T-helper 1 cell treated with Interleukin-12 subunit alpha and Interleukin-12 subunit beta and Interleukin-4 antibody, amounts not matched to agents 30 ng/mL and 1 ng/mL, for 36 hours (primary cell): Measurements from ENCODE around the gene H2BK1. TPM values are rescaled to one million over a fixed set of nuclear protein-coding genes. Genes with fewer than 3 reads are reported as not detected.

Source experiments
- intact Hi-C: fragments of 100-400 bp; cut with micrococcal nuclease; formaldehyde crosslinking; loops from one replicate; pipeline ENCODE4 v1.15.1; 2024
- total RNA-seq: library from RNA; stranded (reverse); gene quantifications from 2 replicates; pipeline ENCODE4 v1.2.3, GENCODE V29; 2022

H2BK1 gene
- total RNA-seq, 1 donor from 2014 or later, result 0.66 TPM

- intact Hi-C loops, result loop anchor here (1.0 to 5.0 kb wide), 10 partner anchors 11 to 1608 kb away; partner anchors contain the start of genes ABCB8, NUB1, RHEB and TMUB1
Measured at GRCh38 chr7:151232917-151233701, 22.8 kb upstream of the H2BK1 start.

GRCh38 chr7:151232091-151232916 lies 22.0 kb upstream of the H2BK1 start, which contains the start of gene CHPF2:
TSS of gene CHPF2 (plus strand) at chr7:151232483. CDS start at chr7:151234012, 1,529 bp downstream.
- intact Hi-C loops, result loop anchor here (1.0 to 5.0 kb wide), 10 partner anchors 12 to 1608 kb away; partner anchors contain the start of genes ABCB8, NUB1, RHEB and TMUB1

GRCh38 chr7:151231080-151231479 lies 20.8 kb upstream of the H2BK1 start:
- intact Hi-C loops, result loop anchor here (5.0 kb wide), 1 partner anchor 401 kb away; no protein-coding TSS in a partner anchor

- intact Hi-C loops, result loop anchor here (5.0 kb wide), 1 partner anchor 1512 kb away; no protein-coding TSS in a partner anchor
Measured at GRCh38 chr7:151229249-151229648, 19.0 kb upstream of the H2BK1 start.

GRCh38 chr7:151228024-151228866 lies 18.0 kb upstream of the H2BK1 start:
- intact Hi-C loops, result loop anchor here (5.0 kb wide), 1 partner anchor 1511 kb away; no protein-coding TSS in a partner anchor

GRCh38 chr7:151226875-151227782 lies 16.8 kb upstream of the H2BK1 start, which contains the start of gene ABCF2:
TSS of gene ABCF2 (minus strand) at chr7:151227205. CDS start at chr7:151226458, 747 bp downstream.
- intact Hi-C loops, result loop anchor here (1.0 to 5.0 kb wide), 14 partner anchors 17 to 1510 kb away; partner anchors contain the start of genes ABCB8, ATP6V0E2, NUB1 and TMUB1

- intact Hi-C loops, result loop anchor here (5.0 kb wide), 1 partner anchor 1509 kb away; no protein-coding TSS in a partner anchor
Measured at GRCh38 chr7:151226560-151226874, 16.2 kb upstream of the H2BK1 start.

- intact Hi-C loops, result loop anchor here (5.0 kb wide), 1 partner anchor 1509 kb away; no protein-coding TSS in a partner anchor
Measured at GRCh38 chr7:151225948-151226510, 15.7 kb upstream of the H2BK1 start.

- intact Hi-C loops, result no loop called here
Measured at GRCh38 chr7:151223728-151224127, 13.4 kb upstream of the H2BK1 start.

GRCh38 chr7:151218170-151218569 lies 7.9 kb upstream of the H2BK1 start:
- intact Hi-C loops, result no loop called here

- intact Hi-C loops, result no loop called here
Measured at GRCh38 chr7:151215396-151215795, 5.1 kb upstream of the H2BK1 start.

GRCh38 chr7:151213826-151214225 lies 3.5 kb upstream of the H2BK1 start:
- intact Hi-C loops, result no loop called here

GRCh38 chr7:151212626-151213025 lies 2.3 kb upstream of the H2BK1 start:
- intact Hi-C loops, result no loop called here

- intact Hi-C loops, result no loop called here
Measured at GRCh38 chr7:151211155-151211772, 976 bp upstream of the H2BK1 start.

- intact Hi-C loops, result no loop called here
Measured at GRCh38 chr7:151209588-151209987, 700 bp downstream of the H2BK1 start.

GRCh38 chr7:151208253-151208862 lies 1.9 kb downstream of the H2BK1 start:
- intact Hi-C loops, result no loop called here

GRCh38 chr7:151207804-151208203 lies 2.5 kb downstream of the H2BK1 start:
- intact Hi-C loops, result no loop called here

GRCh38 chr7:151207315-151207714 lies 3.0 kb downstream of the H2BK1 start:
- intact Hi-C loops, result no loop called here
